ENCODE measurements around the gene HDAC11.

DNA sequence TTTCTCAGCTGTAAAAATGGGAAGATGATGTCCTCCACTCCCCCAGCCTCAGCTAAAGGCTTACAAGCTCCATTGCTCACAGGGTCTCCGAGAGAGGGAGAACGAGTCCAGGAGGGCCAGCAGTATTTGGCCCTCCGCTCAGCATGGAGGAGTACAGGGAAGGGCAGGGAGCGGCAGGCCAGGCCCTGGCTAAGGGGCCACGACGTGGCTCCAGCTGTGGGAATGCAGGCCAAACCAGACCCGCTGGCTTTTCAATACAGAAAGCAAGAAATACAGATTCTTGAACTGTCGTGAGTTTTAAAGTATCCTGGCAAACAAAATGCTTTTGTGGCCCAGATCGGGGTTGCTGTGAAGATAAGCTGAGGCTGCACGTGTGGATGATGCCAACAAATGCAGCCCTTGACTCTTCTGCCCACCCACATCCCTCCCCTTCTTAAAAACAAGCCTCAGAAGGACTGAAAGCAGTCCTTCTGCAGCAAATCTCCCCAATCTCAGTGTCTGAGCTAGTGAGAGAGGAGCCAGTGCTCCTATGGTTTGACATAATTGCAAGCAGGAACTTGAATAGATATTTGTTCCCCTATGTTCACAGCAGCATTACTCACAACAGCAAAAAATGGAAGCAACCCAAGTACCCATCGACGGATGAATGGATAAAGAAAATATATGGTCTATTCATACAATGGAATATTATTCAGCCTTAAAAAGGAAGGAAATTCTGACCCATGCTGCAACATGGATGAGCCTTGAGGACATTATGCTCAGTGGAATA lies 50.3 kb downstream of the HDAC11 start:
- TF ChIP-seq, protein P1, sequence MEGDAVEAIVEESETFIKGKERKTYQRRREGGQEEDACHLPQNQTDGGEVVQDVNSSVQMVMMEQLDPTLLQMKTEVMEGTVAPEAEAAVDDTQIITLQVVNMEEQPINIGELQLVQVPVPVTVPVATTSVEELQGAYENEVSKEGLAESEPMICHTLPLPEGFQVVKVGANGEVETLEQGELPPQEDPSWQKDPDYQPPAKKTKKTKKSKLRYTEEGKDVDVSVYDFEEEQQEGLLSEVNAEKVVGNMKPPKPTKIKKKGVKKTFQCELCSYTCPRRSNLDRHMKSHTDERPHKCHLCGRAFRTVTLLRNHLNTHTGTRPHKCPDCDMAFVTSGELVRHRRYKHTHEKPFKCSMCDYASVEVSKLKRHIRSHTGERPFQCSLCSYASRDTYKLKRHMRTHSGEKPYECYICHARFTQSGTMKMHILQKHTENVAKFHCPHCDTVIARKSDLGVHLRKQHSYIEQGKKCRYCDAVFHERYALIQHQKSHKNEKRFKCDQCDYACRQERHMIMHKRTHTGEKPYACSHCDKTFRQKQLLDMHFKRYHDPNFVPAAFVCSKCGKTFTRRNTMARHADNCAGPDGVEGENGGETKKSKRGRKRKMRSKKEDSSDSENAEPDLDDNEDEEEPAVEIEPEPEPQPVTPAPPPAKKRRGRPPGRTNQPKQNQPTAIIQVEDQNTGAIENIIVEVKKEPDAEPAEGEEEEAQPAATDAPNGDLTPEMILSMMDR (IDR thresholded peaks at IDR 0.05; ENCODE audit: low read depth, low read length), result no peak
- no peak for TF ChIP-seq EZH2phosphoT487 (IDR thresholded peaks at IDR 0.05; ENCODE audit: low read depth)

All from OCI-LY3 (cell line).